B cell (primary cell): Measurements from ENCODE around the gene OR8A1. TPM values are rescaled to one million over a fixed set of nuclear protein-coding genes. Genes with fewer than 3 reads are reported as not detected.

Source experiments
- ATAC-seq: fragments of 200-7000 bp; cut with Tn5 transposase; one replicate; pipeline ENCODE4 v1.10.0; 2021; ENCODE audit warnings: low read depth, mild to moderate bottlenecking, moderate number of reproducible peaks, moderate library complexity
- CTCF ChIA-PET: fragments of 350-600 bp; sonication (Branson Sonifier 250); formaldehyde crosslinking; loops from one replicate; lab custom pipeline; 2021; ENCODE audit warnings: antibody characterized with exemption, inconsistent platforms; lab: Charles Lee
- POLR2A ChIA-PET: fragments of 350-600 bp; sonication (Branson Sonifier 250); formaldehyde crosslinking; loops from one replicate; lab custom pipeline; 2021; ENCODE audit warnings: antibody characterized with exemption; lab: Charles Lee
- DNase-seq: peaks from one replicate; pipeline ENCODE4 v3.0.0; 2013
- H2AFZ ChIP-seq: 2 replicates; pipeline ENCODE4 v1.6.1; 2012; ENCODE audit warnings: mild to moderate bottlenecking, low read depth, low read length; ENCODE audit not compliant: insufficient read depth, poor library complexity, severe bottlenecking
- H3K27ac ChIP-seq, 2 donors: 1 replicate in 1 of 2; 2 replicates in 1 of 2; pipeline ENCODE4 v1.5.1; 2012 to 2013; ENCODE audit warnings: low read length in 2 of 2, mild to moderate bottlenecking in 2 of 2, moderate library complexity in 1 of 2
- H3K27me3 ChIP-seq, 4 experiments: fragments of 200-600 bp in 1 of 4; sonication (generic) in 1 of 4; replicated peaks in 1 of 4; 1 replicate in 2 of 4; 2 replicates in 2 of 4; pipeline versions ENCODE4 v1.6.1 to v1.7.0; 2013 to 2016; ENCODE audit warnings: low read length in 3 of 4, mild to moderate bottlenecking in 2 of 4, mixed read lengths in 1 of 4, moderate library complexity in 1 of 4; ENCODE audit not compliant: insufficient read depth in 4 of 4, control insufficient read depth in 3 of 4; ENCODE audit errors: control extremely low read depth in 1 of 4
- H3K36me3 ChIP-seq, 2 experiments: replicated peaks in 1 of 2; 1 replicate in 1 of 2; 2 replicates in 1 of 2; pipeline versions ENCODE4 v1.6.1 to v1.7.1; 2013; ENCODE audit warnings: low read length in 1 of 2; ENCODE audit not compliant: insufficient read depth in 2 of 2, control insufficient read depth in 1 of 2; ENCODE audit errors: control extremely low read depth in 1 of 2, extremely low read depth in 1 of 2
- H3K4me1 ChIP-seq, 2 donors: fragments of 200-600 bp in 1 of 2; sonication (generic) in 1 of 2; 1 replicate in 1 of 2; 2 replicates in 1 of 2; pipeline versions ENCODE4 v1.5.1 to v1.6.1; 2013 to 2017; ENCODE audit warnings: low read length in 2 of 2; ENCODE audit not compliant: control insufficient read depth in 2 of 2, insufficient read depth in 2 of 2
- H3K4me2 ChIP-seq: replicated peaks from 2 replicates; pipeline ENCODE3; 2012; ENCODE audit warnings: mild to moderate bottlenecking, low read depth, low read length; ENCODE audit not compliant: poor library complexity, severe bottlenecking
- H3K4me3 ChIP-seq, 5 experiments: fragments of 200-600 bp in 1 of 5; sonication (generic) in 1 of 5; 1 replicate in 3 of 5; 2 replicates in 2 of 5; pipeline versions ENCODE4 v1.5.1 to v1.7.0; 2011 to 2016; ENCODE audit warnings: low read length in 4 of 5, mild to moderate bottlenecking in 4 of 5, low read depth in 2 of 5, control low read depth in 1 of 5, moderate library complexity in 1 of 5; ENCODE audit not compliant: insufficient read depth in 1 of 5; ENCODE audit errors: control extremely low read depth in 1 of 5, extremely low read depth in 1 of 5
- H3K79me2 ChIP-seq: fragments of 200-600 bp; sonication (generic); one replicate; pipeline ENCODE4 v1.6.0; 2016; ENCODE audit warnings: low read length; ENCODE audit not compliant: control insufficient read depth, insufficient read depth
- H3K9ac ChIP-seq: fragments of 200-600 bp; sonication (generic); 2 replicates; pipeline ENCODE4 v1.6.1; 2017; ENCODE audit warnings: mild to moderate bottlenecking, low read length, moderate library complexity
- H3K9me3 ChIP-seq, 3 donors: one replicate each; pipeline versions ENCODE4 v1.6.1 to v1.7.1; 2013; ENCODE audit warnings: low read length in 2 of 3; ENCODE audit not compliant: control insufficient read depth in 2 of 3, insufficient read depth in 1 of 3; ENCODE audit errors: control extremely low read depth in 1 of 3
- H4K20me1 ChIP-seq: 2 replicates; pipeline ENCODE4 v1.6.0; 2012; ENCODE audit warnings: mild to moderate bottlenecking, low read length; ENCODE audit not compliant: insufficient read depth, control insufficient read depth, poor library complexity, severe bottlenecking
- H3K27ac Mint-ChIP-seq: one replicate; pipeline ENCODE4 v1.8.0; 2021; ENCODE audit warnings: mixed read lengths
- H3K27me3 Mint-ChIP-seq: one replicate; pipeline ENCODE4 v1.8.0; 2021; ENCODE audit warnings: mixed read lengths
- H3K4me1 Mint-ChIP-seq: one replicate; pipeline ENCODE4 v1.8.0; 2021; ENCODE audit warnings: mixed read lengths
- H3K4me3 Mint-ChIP-seq: one replicate; pipeline ENCODE4 v1.8.0; 2021; ENCODE audit warnings: mixed read lengths
- H3K9me3 Mint-ChIP-seq: one replicate; pipeline ENCODE4 v1.8.0; 2022; ENCODE audit warnings: mixed read lengths; ENCODE audit not compliant: insufficient read depth
- CTCF ChIP-seq: fragments of 200-600 bp; IDR thresholded peaks from one replicate; pipeline ENCODE4 v1.8.0; 2022; ENCODE audit warnings: antibody characterized with exemption, mild to moderate bottlenecking
- EZH2 ChIP-seq: IDR thresholded peaks from 2 replicates; pipeline ENCODE4 v1.6.1; 2012; ENCODE audit warnings: borderline replicate concordance, low read depth, mild to moderate bottlenecking, moderate library complexity, low read length; ENCODE audit not compliant: insufficient read depth, poor library complexity, severe bottlenecking
- WGBS: methylation state at CpG from one replicate; pipeline ENCODE4 v1.1.5; 2013; ENCODE audit warnings: missing lambda C conversion rate; ENCODE audit not compliant: insufficient coverage; 5-methylcytosine and 5-hydroxymethylcytosine counted together
- intact Hi-C: fragments of 100-400 bp; cut with micrococcal nuclease; formaldehyde crosslinking; loops from one replicate; pipeline ENCODE4 v1.10.0; 2022
- polyA plus RNA-seq: library from polyadenylated mRNA; depleted of rRNA; stranded (reverse); fragments of >200 nt; gene quantifications from 2 replicates; pipeline ENCODE4 v1.2.3, GENCODE V29; 2012
- total RNA-seq, 2 donors: library from RNA; stranded (reverse); fragments of 120-200 nt in 1 of 2; gene quantifications; 1 replicate in 1 of 2; 2 replicates in 1 of 2; pipeline versions ENCODE4 v1.2.3 to v1.2.4, GENCODE V29; 2013 to 2022

OR8A1 gene
- total and polyA plus RNA-seq, 2 donors (not counting 1 experiment from before 2014, with no cell fraction given) = not detected

- Histone ChIP-seq H3K36me3 (no peaks in the 10 kb centered on the region), H2AFZ (no peak overlapping the region), H3K27me3 (peaks cover 0 to 3% (median 0%) of the 10 kb centered on the region in 4 experiments), H3K79me2 (no peaks in the 10 kb centered on the region), H3K9ac (no peak overlapping the region), H3K9me3 (no peaks in the 10 kb centered on the region), H3K4me2 (no peak overlapping the region), H4K20me1 (no peaks in the 10 kb centered on the region), H3K4me1 (no peaks in the 10 kb centered on the region), H3K27ac (no peak overlapping the region), H3K4me3 (no peak overlapping the region)
- Mint-ChIP-seq H3K4me3 (no peak overlapping the region), H3K9me3 (no peaks in the 10 kb centered on the region), H3K27me3 (peaks cover 24% of the 10 kb centered on the region), H3K4me1 (no peaks in the 10 kb centered on the region), H3K27ac (no peak overlapping the region)
- DNase-seq = no peak
- no peak for ATAC-seq
- no peak for TF ChIP-seq EZH2
- no peak for TF ChIP-seq CTCF
- CTCF ChIA-PET = no interaction called here
- WGBS = 92% methylated on average over 4 of the region's 6 CpGs
- intact Hi-C loops = no loop called here
- POLR2A ChIA-PET = no interaction called here
Measured at GRCh38 chr11:124577716-124578427, 8.1 kb downstream of the OR8A1 start.

- Mint-ChIP-seq H3K4me1 (no peaks in the 10 kb centered on the region), H3K4me3 (no peak overlapping the region), H3K9me3 (no peaks in the 10 kb centered on the region), H3K27ac (no peak overlapping the region), H3K27me3 (peaks cover 21% of the 10 kb centered on the region)
- POLR2A ChIA-PET = no interaction called here
- H3K9ac ChIP-seq = no peak overlapping the region
- CTCF ChIA-PET = no interaction called here
- H3K27me3 ChIP-seq = peaks cover 0 to 3% (median 0%) of the 10 kb centered on the region in 4 experiments
- no peaks in the 10 kb centered on the region for H3K79me2 ChIP-seq
- no peaks in the 10 kb centered on the region for H3K4me1 ChIP-seq
- no peak overlapping the region for H2AFZ ChIP-seq
- intact Hi-C loops = no loop called here
- TF ChIP-seq CTCF (no peak), EZH2 (no peak)
- no peak overlapping the region for H3K4me3 ChIP-seq
- no peak overlapping the region for H3K27ac ChIP-seq
- DNase-seq = no peak
- H3K9me3 ChIP-seq = no peaks in the 10 kb centered on the region
- no peak overlapping the region for H3K4me2 ChIP-seq
- no peaks in the 10 kb centered on the region for H4K20me1 ChIP-seq
- ATAC-seq = no peak
- WGBS = no CpG with 5 or more reads among the region's 4 CpGs
- H3K36me3 ChIP-seq = no peaks in the 10 kb centered on the region
Measured at GRCh38 chr11:124578761-124579160, 9.0 kb downstream of the OR8A1 start.
